CD4-positive, alpha-beta memory T cell (primary cell): ENCODE data around the gene ATXN1. TPM values are rescaled to one million over a fixed set of nuclear protein-coding genes. Genes with fewer than 3 reads are reported as not detected.

ENCODE experiments used
- CTCF ChIA-PET: fragments of 350-600 bp; sonication (Branson Sonifier 250); formaldehyde crosslinking; loops from one replicate; lab custom pipeline; 2021; ENCODE audit warnings: inconsistent platforms; ENCODE audit not compliant: partially characterized antibody; lab: Charles Lee
- POLR2A ChIA-PET: fragments of 350-600 bp; sonication (Branson Sonifier 250); formaldehyde crosslinking; loops from one replicate; lab custom pipeline; 2021; ENCODE audit not compliant: partially characterized antibody; lab: Charles Lee
- DNase-seq, 5 donors: peaks; one replicate each; pipeline versions ENCODE4 v3.0.0 to v3.0.0-alpha.2; 2020 to 2022; ENCODE audit warnings: mixed read lengths in 1 of 5
- H3K27ac ChIP-seq: one replicate; pipeline ENCODE4 v1.7.0; 2013; ENCODE audit warnings: low read depth, low read length
- H3K27me3 ChIP-seq: 2 replicates; pipeline ENCODE4 v1.7.0; 2013; ENCODE audit warnings: mild to moderate bottlenecking, low read length, moderate library complexity; ENCODE audit not compliant: insufficient read depth
- H3K36me3 ChIP-seq: 2 replicates; pipeline ENCODE4 v1.7.0; 2013; ENCODE audit warnings: mild to moderate bottlenecking, low read length, moderate library complexity; ENCODE audit not compliant: insufficient read depth
- H3K4me1 ChIP-seq: 2 replicates; pipeline ENCODE4 v1.7.0; 2013; ENCODE audit warnings: mild to moderate bottlenecking, low read length, moderate library complexity; ENCODE audit not compliant: insufficient read depth
- H3K4me3 ChIP-seq, 2 donors: one replicate each; pipeline ENCODE4 v1.7.0; 2013; ENCODE audit warnings: low read length in 2 of 2, mild to moderate bottlenecking in 1 of 2
- H3K9me3 ChIP-seq, 2 donors: one replicate each; pipeline ENCODE4 v1.7.0; 2013; ENCODE audit warnings: low read length in 2 of 2, control low read depth in 1 of 2; ENCODE audit not compliant: control insufficient read depth in 1 of 2
- H3K27ac Mint-ChIP-seq, 7 donors: one replicate each; pipeline ENCODE4 v1.8.0; 2020 to 2021; ENCODE audit warnings: mixed read lengths in 7 of 7, mild to moderate bottlenecking in 6 of 7, inconsistent platforms in 3 of 7, moderate library complexity in 3 of 7
- H3K27me3 Mint-ChIP-seq, 2 donors: one replicate each; pipeline ENCODE4 v1.8.0; 2020 to 2021; ENCODE audit warnings: mixed read lengths in 2 of 2
- H3K36me3 Mint-ChIP-seq, 2 donors: one replicate each; pipeline ENCODE4 v1.8.0; 2020 to 2021; ENCODE audit warnings: mixed read lengths in 2 of 2, inconsistent platforms in 1 of 2, mild to moderate bottlenecking in 1 of 2
- H3K4me1 Mint-ChIP-seq, 4 donors: one replicate each; pipeline ENCODE4 v1.8.0; 2020 to 2021; ENCODE audit warnings: mixed read lengths in 4 of 4, mild to moderate bottlenecking in 1 of 4
- H3K4me3 Mint-ChIP-seq, 8 donors: one replicate each; pipeline ENCODE4 v1.8.0; 2020 to 2021; ENCODE audit warnings: mixed read lengths in 8 of 8, mild to moderate bottlenecking in 7 of 8, moderate library complexity in 6 of 8, inconsistent platforms in 3 of 8
- H3K9me3 Mint-ChIP-seq, 8 donors: one replicate each; pipeline ENCODE4 v1.8.0; 2020 to 2021; ENCODE audit warnings: mixed read lengths in 8 of 8, mild to moderate bottlenecking in 5 of 8, inconsistent platforms in 3 of 8, moderate library complexity in 1 of 8
- intact Hi-C: fragments of 100-400 bp; cut with micrococcal nuclease; formaldehyde crosslinking; loops from one replicate; pipeline ENCODE4 v1.15.1; 2023
- polyA plus RNA-seq, 2 donors: library from polyadenylated mRNA; unstranded; fragments of 300-500 nt; fragmentation: Illumina TruSeq; gene quantifications; one replicate each; pipeline ENCODE4 v1.2.3, GENCODE V29; 2021
- total RNA-seq, 2 experiments: library from RNA; stranded (reverse); gene quantifications; one replicate each; pipeline ENCODE4 v1.2.3, GENCODE V29; 2021

The ATXN1 gene
- total and polyA plus RNA-seq, 4 experiments from 2014 or later = 10.5 to 97.4 (median 56.9) TPM

GRCh38 chr6:16698997-16699868 lies 62.0 kb downstream of the ATXN1 start:
- H3K36me3 ChIP-seq = no peaks in the 10 kb centered on the region
- ChIA-PET CTCF (interaction anchor here (1.0 to 4.5 kb wide), 11 partner anchors 10 to 188 kb away, joined by 3 to 29 read pairs (median 5); no protein-coding TSS in a partner anchor), POLR2A (interaction anchor here (0.6 to 7.9 kb wide), 15 partner anchors 10 to 265 kb away, joined by 3 to 70 read pairs (median 8); partner anchors contain the start of gene ATXN1)
- peak overlapping the region; percentile 92 to 97 (median 96) for H3K27ac Mint-ChIP-seq
- H3K27me3 Mint-ChIP-seq = no peaks in the 10 kb centered on the region
- H3K27ac ChIP-seq = peak overlapping the region; percentile 69
- H3K27me3 ChIP-seq = no peaks in the 10 kb centered on the region
- H3K4me1 ChIP-seq = peaks cover 78% of the 10 kb centered on the region
- H3K9me3 Mint-ChIP-seq = no peaks in the 10 kb centered on the region
- H3K4me1 Mint-ChIP-seq = peaks cover 58 to 83% (median 72%) of the 10 kb centered on the region in 4 donors
- peak overlapping the region in 1 of 2 donors; percentile 61 for H3K4me3 ChIP-seq
- peaks cover 0 to 12% of the 10 kb centered on the region in 2 donors for H3K36me3 Mint-ChIP-seq
- intact Hi-C loops = loop anchor here (2.0 kb wide), 2 partner anchors 14 kb away; no protein-coding TSS in a partner anchor
- H3K4me3 Mint-ChIP-seq = peak overlapping the region; percentile 86 to 94 (median 92)
- H3K9me3 ChIP-seq = no peaks in the 10 kb centered on the region
- DNase-seq = peak in 2 of 5 donors; percentile 33 to 74

- H3K27ac Mint-ChIP-seq = peak overlapping the region; percentile 87 to 97 (median 96)
- intact Hi-C loops = loop anchor here (2.0 kb wide), 2 partner anchors 13 to 15 kb away; no protein-coding TSS in a partner anchor
- ChIA-PET POLR2A (interaction anchor here (0.8 to 7.9 kb wide), 15 partner anchors 9 to 277 kb away, joined by 3 to 70 read pairs (median 8); partner anchors contain the start of gene ATXN1), CTCF (interaction anchor here (0.6 to 4.5 kb wide), 13 partner anchors 9 to 367 kb away, joined by 3 to 29 read pairs (median 5); no protein-coding TSS in a partner anchor)
- no peaks in the 10 kb centered on the region for H3K27me3 Mint-ChIP-seq
- H3K4me3 ChIP-seq = peak overlapping the region; percentile 6 to 34
- DNase-seq = no peak
- H3K4me1 Mint-ChIP-seq = peaks cover 52 to 84% (median 74%) of the 10 kb centered on the region in 4 donors
- H3K36me3 Mint-ChIP-seq = peaks cover 0 to 12% of the 10 kb centered on the region in 2 donors
- peak overlapping the region; percentile 37 to 94 (median 86) for H3K4me3 Mint-ChIP-seq
- peak overlapping the region; percentile 69 for H3K27ac ChIP-seq
- H3K36me3 ChIP-seq = no peaks in the 10 kb centered on the region
- H3K4me1 ChIP-seq = peaks cover 76% of the 10 kb centered on the region
- no peaks in the 10 kb centered on the region for H3K27me3 ChIP-seq
- no peaks in the 10 kb centered on the region for H3K9me3 Mint-ChIP-seq
- H3K9me3 ChIP-seq = no peaks in the 10 kb centered on the region
Observed at GRCh38 chr6:16698162-16698533, 63.1 kb downstream of the ATXN1 start.

- no peaks in the 10 kb centered on the region for H3K9me3 Mint-ChIP-seq
- intact Hi-C loops = loop anchor here (2.0 kb wide), 2 partner anchors 13 to 15 kb away; no protein-coding TSS in a partner anchor
- H3K36me3 ChIP-seq = no peaks in the 10 kb centered on the region
- H3K27ac Mint-ChIP-seq = peak overlapping the region; percentile 87 to 97 (median 96)
- H3K4me3 ChIP-seq = peak overlapping the region; percentile 6 to 34
- H3K9me3 ChIP-seq = no peaks in the 10 kb centered on the region
- ChIA-PET POLR2A (interaction anchor here (0.8 to 7.9 kb wide), 14 partner anchors 8 to 277 kb away, joined by 3 to 70 read pairs (median 9); partner anchors contain the start of gene ATXN1), CTCF (interaction anchor here (1.0 to 4.5 kb wide), 10 partner anchors 9 to 366 kb away, joined by 3 to 29 read pairs (median 6); no protein-coding TSS in a partner anchor)
- DNase-seq = no peak
- H3K27ac ChIP-seq = peak overlapping the region; percentile 69
- no peaks in the 10 kb centered on the region for H3K27me3 ChIP-seq
- peaks cover 81% of the 10 kb centered on the region for H3K4me1 ChIP-seq
- H3K4me3 Mint-ChIP-seq = peak overlapping the region; percentile 50 to 94 (median 86)
- H3K36me3 Mint-ChIP-seq = peaks cover 0 to 12% of the 10 kb centered on the region in 2 donors
- no peaks in the 10 kb centered on the region for H3K27me3 Mint-ChIP-seq
- peaks cover 53 to 89% (median 75%) of the 10 kb centered on the region in 4 donors for H3K4me1 Mint-ChIP-seq
Observed at GRCh38 chr6:16697437-16698161, 63.7 kb downstream of the ATXN1 start.

- POLR2A ChIA-PET = interaction anchor here (1.3 to 7.9 kb wide), 5 partner anchors 7 to 66 kb away, joined by 3 to 70 read pairs (median 60); partner anchors contain the start of gene ATXN1
- Mint-ChIP-seq H3K36me3 (peaks cover 0 to 12% of the 10 kb centered on the region in 2 donors), H3K27me3 (no peaks in the 10 kb centered on the region), H3K27ac (peak overlapping the region in 2 of 7 donors; percentile 88 to 96), H3K4me3 (peak overlapping the region in 1 of 8 donors; percentile 8), H3K9me3 (no peaks in the 10 kb centered on the region), H3K4me1 (peaks cover 54 to 98% (median 78%) of the 10 kb centered on the region in 4 donors)
- CTCF ChIA-PET = interaction anchor here (1.2 to 4.5 kb wide), 3 partner anchors 7 to 186 kb away, joined by 3 to 29 read pairs (median 4); no protein-coding TSS in a partner anchor
- no peak for DNase-seq
- Histone ChIP-seq H3K27me3 (no peaks in the 10 kb centered on the region), H3K4me1 (peaks cover 90% of the 10 kb centered on the region), H3K9me3 (no peaks in the 10 kb centered on the region), H3K36me3 (no peaks in the 10 kb centered on the region), H3K4me3 (no peak overlapping the region), H3K27ac (no peak overlapping the region)
- intact Hi-C loops = no loop called here
Observed at GRCh38 chr6:16696496-16696895, 64.8 kb downstream of the ATXN1 start.

- peaks cover 55 to 98% (median 79%) of the 10 kb centered on the region in 4 donors for H3K4me1 Mint-ChIP-seq
- POLR2A ChIA-PET = interaction anchor here (1.8 to 7.9 kb wide), 4 partner anchors 14 to 68 kb away, joined by 4 to 70 read pairs (median 58); partner anchors contain the start of gene ATXN1
- Histone ChIP-seq H3K27me3 (no peaks in the 10 kb centered on the region), H3K4me3 (no peak overlapping the region), H3K9me3 (no peaks in the 10 kb centered on the region), H3K4me1 (peaks cover 93% of the 10 kb centered on the region), H3K36me3 (no peaks in the 10 kb centered on the region), H3K27ac (peak overlapping the region; percentile 8)
- H3K4me3 Mint-ChIP-seq = peak overlapping the region in 4 of 8 donors; percentile 0 to 73 (median 33)
- H3K27ac Mint-ChIP-seq = peak overlapping the region in 6 of 7 donors; percentile 48 to 89 (median 72)
- DNase-seq = no peak
- CTCF ChIA-PET = interaction anchor here (0.7 to 1.9 kb wide), 4 partner anchors 14 to 183 kb away, joined by 3 to 4 read pairs (median 3); no protein-coding TSS in a partner anchor
- H3K36me3 Mint-ChIP-seq = peaks cover 0 to 13% of the 10 kb centered on the region in 2 donors
- H3K9me3 Mint-ChIP-seq = no peaks in the 10 kb centered on the region
- intact Hi-C loops = loop anchor here (1.0 kb wide), 1 partner anchor 8 kb away; no protein-coding TSS in a partner anchor
- no peaks in the 10 kb centered on the region for H3K27me3 Mint-ChIP-seq
Observed at GRCh38 chr6:16694781-16695578, 66.3 kb downstream of the ATXN1 start.
